ENCODE results near the gene EEFSEC. TPM values are rescaled to one million over a fixed set of nuclear protein-coding genes. Genes with fewer than 3 reads are reported as not detected.

EEFSEC gene
- total RNA-seq, 1 experiment from 2014 or later: 6.1 TPM

GRCh38 chr3:128425142-128425845, 272.0 kb downstream of the EEFSEC start:
- no peak for DNase-seq (ENCODE audit: low spot score)

DNA sequence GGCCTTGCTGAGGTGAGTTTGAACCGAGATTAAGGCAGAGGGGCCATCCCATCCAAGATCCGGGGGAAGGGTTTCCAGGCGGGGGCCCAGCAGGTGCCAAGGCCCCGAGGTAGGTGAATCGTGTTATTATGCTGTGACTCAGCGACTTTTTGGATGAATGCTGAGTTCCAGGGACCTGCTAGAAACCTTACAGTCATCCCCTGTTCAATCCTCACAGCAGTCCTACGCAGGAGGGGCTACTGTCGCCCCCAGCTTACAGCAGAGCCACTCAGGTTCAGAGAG, 272.5 kb downstream of the EEFSEC start:
- DNase-seq (ENCODE audit: low spot score): no peak

DNA sequence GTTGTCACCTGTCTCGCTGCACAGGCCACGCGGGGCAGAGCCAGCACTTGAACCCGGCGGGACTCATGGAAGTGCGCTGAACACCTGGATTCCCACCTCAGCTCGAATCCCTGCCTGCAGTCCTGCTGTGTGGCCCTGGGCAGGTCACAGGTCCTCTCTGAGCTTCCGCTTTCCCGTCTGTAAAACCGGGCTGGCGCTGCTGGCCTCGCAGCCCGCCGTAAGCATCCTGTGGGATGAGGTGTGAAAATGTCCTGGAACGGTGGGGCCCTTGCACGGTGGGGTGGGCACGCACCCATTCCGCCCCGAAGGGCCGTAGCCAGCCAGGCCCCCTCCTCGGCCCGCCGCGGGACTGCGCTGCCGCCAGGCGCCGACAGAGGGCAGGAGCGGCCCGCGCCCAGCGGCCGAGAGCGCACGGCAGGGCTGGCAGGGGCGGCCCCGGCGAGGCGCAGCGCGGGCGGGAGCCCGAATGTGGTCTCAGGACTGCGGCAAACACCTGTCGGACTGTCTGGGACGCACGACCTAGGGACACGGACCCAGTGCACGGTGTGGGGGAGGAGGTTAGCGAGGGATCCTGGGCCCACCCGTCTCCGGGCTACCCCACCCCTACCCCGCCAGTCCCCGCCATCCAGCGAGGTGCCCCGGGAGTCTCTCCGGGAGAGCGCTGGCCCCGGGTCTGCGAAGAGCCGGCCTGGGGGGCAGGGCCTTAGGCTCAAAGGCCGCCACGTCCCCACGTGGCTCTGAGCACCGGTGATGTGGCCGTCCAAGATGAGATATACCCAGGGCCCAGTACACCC, 273.0 kb downstream of the EEFSEC start:
- DNase-seq (ENCODE audit: low spot score): no peak

DNA sequence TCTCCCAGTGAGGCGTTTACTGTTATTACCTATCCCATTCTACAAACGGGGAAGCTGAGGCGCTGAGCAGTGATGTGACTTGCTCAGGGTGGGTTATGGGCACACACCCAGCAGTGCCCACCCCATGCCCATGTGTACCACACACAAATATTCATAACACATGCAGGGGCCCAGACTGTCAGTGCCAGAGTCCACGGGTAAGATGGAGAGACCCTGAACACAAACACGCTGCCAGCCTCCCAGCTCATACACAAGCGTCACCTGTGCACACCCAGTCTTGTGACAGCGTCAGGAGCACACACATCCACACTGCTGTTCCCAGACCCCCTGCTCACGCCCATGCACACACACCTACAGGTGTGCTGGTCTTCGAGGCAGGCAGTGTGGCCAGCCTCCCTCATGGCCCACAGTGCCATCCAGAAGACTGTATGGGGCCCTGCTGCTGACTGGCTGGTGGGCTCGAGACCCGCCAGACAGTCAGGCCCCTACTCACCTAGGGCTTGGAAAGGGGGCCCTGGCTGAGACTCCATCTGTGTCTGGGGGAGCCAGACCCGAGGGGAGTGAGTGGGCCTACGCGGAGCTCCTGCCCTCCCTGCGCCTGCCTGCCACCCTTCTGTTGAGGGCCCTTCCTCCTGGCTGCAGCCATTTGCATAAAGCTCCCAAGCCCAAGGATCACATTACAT, 274.0 kb downstream of the EEFSEC start:
- DNase-seq (ENCODE audit: low spot score): no peak

GRCh38 chr3:128427872-128428822, 274.9 kb downstream of the EEFSEC start:
- no peak for DNase-seq (ENCODE audit: low spot score)

DNA sequence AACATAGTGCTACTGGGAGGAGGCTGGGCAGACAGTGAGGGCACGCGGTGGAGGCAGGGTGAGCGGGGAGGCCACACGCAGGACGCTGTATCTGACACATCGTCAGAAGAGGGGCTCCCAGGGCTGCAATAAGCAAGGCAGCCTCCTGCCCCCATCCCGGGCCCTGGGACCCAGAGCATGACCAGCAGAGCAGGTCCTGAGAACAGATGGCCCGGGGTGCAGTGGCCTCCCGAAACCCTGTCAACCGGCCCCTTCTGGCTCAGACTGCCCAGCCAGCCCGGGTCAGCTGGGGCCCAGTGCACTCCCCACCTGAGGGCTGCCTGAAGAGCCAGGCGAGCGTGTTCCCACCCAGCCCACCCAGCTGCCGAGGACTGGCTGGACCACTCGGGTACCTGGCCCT, 276.0 kb downstream of the EEFSEC start:
- no peak for DNase-seq (ENCODE audit: low spot score)

DNA sequence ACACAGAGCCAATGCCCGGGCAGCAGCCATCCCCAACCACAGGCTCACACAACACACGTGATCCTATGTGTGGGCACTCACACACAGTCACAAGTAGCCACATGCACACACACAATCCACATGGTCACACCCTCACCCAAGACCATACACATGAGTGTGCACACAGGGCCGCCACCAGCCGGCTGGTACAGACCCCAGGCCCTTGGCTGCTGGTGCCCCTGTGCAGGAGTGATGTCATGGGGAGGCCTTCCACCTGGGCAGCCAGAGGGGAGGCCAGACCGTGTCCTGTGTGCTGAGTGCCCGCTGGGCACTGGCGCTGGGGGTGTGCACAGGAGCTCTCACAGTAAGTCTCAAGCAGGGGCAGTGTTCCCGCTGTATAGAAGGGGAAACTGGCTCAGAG, 276.5 kb downstream of the EEFSEC start:
- DNase-seq (ENCODE audit: low spot score): no peak

DNA sequence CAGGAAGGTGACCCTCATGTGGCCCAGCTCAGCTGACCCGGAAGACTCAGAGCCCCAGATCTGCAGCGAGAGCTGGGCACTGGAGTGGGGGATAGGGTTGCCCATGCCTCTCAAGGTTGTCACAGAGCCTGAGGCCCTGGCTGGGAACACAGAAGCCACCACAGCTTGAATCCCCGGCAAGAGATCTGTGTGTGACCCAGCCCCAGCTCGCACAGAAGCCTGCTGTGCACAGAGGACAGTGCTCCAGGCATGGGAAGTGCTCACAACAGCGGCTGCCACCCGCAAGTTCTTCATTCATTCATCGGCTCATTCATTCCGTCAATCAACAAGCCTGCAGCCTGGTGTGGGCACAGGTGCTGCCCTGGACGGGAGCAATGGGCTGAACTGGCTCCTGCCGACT, 277.0 kb downstream of the EEFSEC start:
- DNase-seq (ENCODE audit: low spot score): no peak

GRCh38 chr3:128430731-128431130, 277.4 kb downstream of the EEFSEC start:
- DNase-seq (ENCODE audit: low spot score): no peak

- no peak for DNase-seq (ENCODE audit: low spot score)
Observed at GRCh38 chr3:128431803-128432300, 278.6 kb downstream of the EEFSEC start.

GRCh38 chr3:128432301-128432970, 279.2 kb downstream of the EEFSEC start:
- DNase-seq (ENCODE audit: low spot score): no peak

GRCh38 chr3:128432971-128433836, 279.9 kb downstream of the EEFSEC start:
- no peak for DNase-seq (ENCODE audit: low spot score)

GRCh38 chr3:128433837-128434165, 280.5 kb downstream of the EEFSEC start:
- no peak for DNase-seq (ENCODE audit: low spot score)

DNA sequence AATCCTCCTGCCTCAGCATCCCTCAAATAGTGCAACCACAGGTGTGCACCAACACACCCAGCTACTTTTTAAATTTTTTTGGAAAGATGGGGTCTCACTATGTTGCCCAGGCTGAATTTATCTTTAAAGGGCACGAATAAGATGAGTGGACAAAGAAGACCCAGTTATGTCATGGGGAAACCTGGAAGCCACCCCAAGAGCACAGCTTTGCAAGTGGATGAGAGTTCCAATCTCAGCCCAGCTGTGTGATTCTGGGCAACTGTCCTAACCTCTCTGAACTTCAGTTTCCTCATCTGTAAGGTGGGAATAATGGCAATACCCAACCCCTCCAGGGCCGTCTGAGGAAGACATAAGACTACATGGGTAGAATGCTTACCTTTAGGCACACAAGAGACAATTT, 281.2 kb downstream of the EEFSEC start:
- no peak for DNase-seq (ENCODE audit: low spot score)

GRCh38 chr3:128435058-128435457, 281.8 kb downstream of the EEFSEC start:
- no peak for DNase-seq (ENCODE audit: low spot score)

- DNase-seq (ENCODE audit: low spot score): no peak
Observed at GRCh38 chr3:128435561-128435960, 282.3 kb downstream of the EEFSEC start.

DNA sequence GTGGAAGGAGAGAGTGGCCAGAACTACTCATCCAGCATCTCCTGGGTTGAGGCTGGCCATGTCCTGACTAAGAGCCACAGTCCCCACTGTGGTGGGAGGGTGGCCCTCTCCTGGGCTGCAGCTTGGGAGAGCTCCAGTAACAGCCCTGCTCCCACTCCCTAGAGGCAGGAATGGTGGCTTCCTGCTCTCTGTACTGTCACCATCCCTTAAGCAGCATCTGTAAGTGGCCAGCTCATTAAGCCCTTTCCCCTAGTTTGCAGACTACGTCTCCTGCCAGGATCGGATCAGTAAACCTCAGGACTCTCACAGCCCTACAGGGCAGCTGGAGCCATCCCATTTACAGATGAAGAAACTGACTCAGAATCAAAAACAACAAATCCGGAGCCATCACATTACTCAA, 282.9 kb downstream of the EEFSEC start:
- no peak for DNase-seq (ENCODE audit: low spot score)

- no peak for DNase-seq (ENCODE audit: low spot score)
Observed at GRCh38 chr3:128438488-128439072, 285.3 kb downstream of the EEFSEC start.

DNA sequence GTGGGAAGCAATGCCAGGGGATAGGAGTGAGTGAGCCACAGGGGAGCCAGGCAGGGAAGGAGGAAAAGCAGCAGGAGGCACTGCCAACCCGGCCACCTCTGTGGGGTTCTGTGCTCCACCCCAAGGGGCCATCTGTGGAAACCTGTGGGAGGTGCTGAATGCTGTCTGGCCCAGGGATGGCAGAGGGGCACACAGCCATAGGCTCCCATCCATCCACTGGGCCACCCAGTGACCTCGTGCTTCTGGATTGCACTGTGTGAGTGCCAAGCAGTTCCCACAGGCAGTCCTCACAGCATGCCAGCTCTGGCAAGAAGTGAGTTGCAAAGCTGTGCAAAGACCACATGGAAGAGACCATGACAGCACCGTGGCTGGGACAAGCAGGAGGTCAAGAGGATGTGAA, 285.9 kb downstream of the EEFSEC start:
- no peak for DNase-seq (ENCODE audit: low spot score)

- DNase-seq (ENCODE audit: low spot score): no peak
Observed at GRCh38 chr3:128442070-128442469, 288.8 kb downstream of the EEFSEC start.
